Vagina (tissue), 2 donors: Measurements from ENCODE around the gene USP7. TPM values are rescaled to one million over a fixed set of nuclear protein-coding genes. Genes with fewer than 3 reads are reported as not detected.

Source experiments
- DNase-seq, 2 donors: peaks; one replicate each; pipeline ENCODE4 v3.0.0-alpha.2; 2017; ENCODE audit errors: extremely low spot score in 2 of 2
- H3K27ac ChIP-seq: fragments of 200-600 bp; sonication (generic); one replicate; pipeline ENCODE4 v1.5.1; 2019
- H3K27me3 ChIP-seq: fragments of 200-600 bp; sonication (generic); one replicate; pipeline ENCODE4 v1.5.1; 2019
- H3K36me3 ChIP-seq, 2 donors: fragments of 200-600 bp; sonication (generic); one replicate each; pipeline ENCODE4 v1.5.1; 2017 to 2019
- H3K4me1 ChIP-seq: fragments of 200-600 bp; sonication (generic); one replicate; pipeline ENCODE4 v1.5.1; 2019
- H3K4me3 ChIP-seq, 2 donors: fragments of 200-600 bp; sonication (generic); 1 replicate in 1 of 2; 2 replicates in 1 of 2; pipeline ENCODE4 v1.5.1; 2016 to 2019
- H3K9me3 ChIP-seq: fragments of 200-600 bp; sonication (generic); one replicate; pipeline ENCODE4 v1.5.1; 2019
- CTCF ChIP-seq, 3 experiments: fragments of 450-650 bp in 2 of 3; fragments of 200-600 bp in 1 of 3; sonication (generic) in 1 of 3; IDR thresholded peaks; one replicate each; pipeline ENCODE4 v1.5.1; 2017 to 2019; ENCODE audit warnings: antibody characterized with exemption in 3 of 3, mild to moderate bottlenecking in 2 of 3, moderate library complexity in 2 of 3
- POLR2A ChIP-seq, 2 donors: fragments of 450-650 bp; IDR thresholded peaks; one replicate each; pipeline ENCODE4 v1.6.1; 2017; ENCODE audit warnings: antibody characterized with exemption in 2 of 2, mild to moderate bottlenecking in 2 of 2, moderate library complexity in 2 of 2
- POLR2AphosphoS5 ChIP-seq, 2 donors: sonication (generic); formaldehyde crosslinking; IDR thresholded peaks; one replicate each; pipeline ENCODE4 v1.9.0; 2017; ENCODE audit warnings: antibody characterized with exemption in 2 of 2, mild to moderate bottlenecking in 2 of 2, low read depth in 1 of 2; ENCODE audit not compliant: insufficient read depth in 1 of 2
- intact Hi-C: fragments of 100-400 bp; cut with DNase I; formaldehyde crosslinking; loops from one replicate; pipeline ENCODE4 v1.15.1; 2023
- total RNA-seq: library from RNA; depleted of rRNA; stranded (reverse); fragments of >200 nt; gene quantifications from one replicate; pipeline ENCODE4 v1.2.3, GENCODE V29; 2016

USP7 gene
- total RNA-seq, 1 donor from 2014 or later, result 112 TPM

- H3K4me1 ChIP-seq, result peaks cover 72% of the 10 kb centered on the region
- no peaks in the 10 kb centered on the region for H3K9me3 ChIP-seq
- no peak overlapping the region for H3K4me3 ChIP-seq
- DNase-seq, result no peak
- H3K27ac ChIP-seq, result no peak overlapping the region
- TF ChIP-seq CTCF (IDR thresholded peaks at IDR 0.05), result no peak
- TF ChIP-seq POLR2A (IDR thresholded peaks at IDR 0.05), result no peak
- no peak for TF ChIP-seq POLR2AphosphoS5 (IDR thresholded peaks at IDR 0.05; ENCODE audit: insufficient read depth in 1 of 2, low read depth in 1 of 2)
- no peaks in the 10 kb centered on the region for H3K27me3 ChIP-seq
- H3K36me3 ChIP-seq, result no peaks in the 10 kb centered on the region
- intact Hi-C loops, result no loop called here
These were observed 27.3 kb downstream of the USP7 start for GRCh38 chr16:8936421-8936820.

DNA sequence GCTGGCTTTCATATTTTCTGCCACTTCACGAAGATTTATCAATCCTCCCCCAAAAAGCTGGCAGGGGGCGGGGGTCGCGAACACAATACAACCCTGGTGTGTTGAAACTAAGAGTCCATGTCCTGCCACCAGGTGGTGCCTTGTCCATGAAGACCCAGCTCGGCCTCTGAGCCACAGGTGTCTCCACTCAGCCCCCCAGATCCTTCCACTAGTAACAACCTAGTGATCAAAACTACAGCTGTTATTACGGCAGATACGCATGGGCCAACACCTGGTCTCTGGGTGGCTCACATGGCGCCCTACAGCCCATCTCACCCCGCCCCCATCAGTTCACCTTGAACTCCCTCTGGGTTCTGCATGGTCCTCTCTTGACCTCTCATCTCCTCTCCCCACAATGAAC, 27.7 kb downstream of the USP7 start:
- TF ChIP-seq POLR2AphosphoS5 (IDR thresholded peaks at IDR 0.05; ENCODE audit: insufficient read depth in 1 of 2, low read depth in 1 of 2), result no peak
- TF ChIP-seq CTCF (IDR thresholded peaks at IDR 0.05), result no peak
- no peak for TF ChIP-seq POLR2A (IDR thresholded peaks at IDR 0.05)
- Histone ChIP-seq H3K27me3 (no peaks in the 10 kb centered on the region), H3K4me3 (no peak overlapping the region), H3K9me3 (no peaks in the 10 kb centered on the region), H3K4me1 (peaks cover 77% of the 10 kb centered on the region), H3K36me3 (no peaks in the 10 kb centered on the region), H3K27ac (no peak overlapping the region)
- intact Hi-C loops, result no loop called here
- no peak for DNase-seq

DNA sequence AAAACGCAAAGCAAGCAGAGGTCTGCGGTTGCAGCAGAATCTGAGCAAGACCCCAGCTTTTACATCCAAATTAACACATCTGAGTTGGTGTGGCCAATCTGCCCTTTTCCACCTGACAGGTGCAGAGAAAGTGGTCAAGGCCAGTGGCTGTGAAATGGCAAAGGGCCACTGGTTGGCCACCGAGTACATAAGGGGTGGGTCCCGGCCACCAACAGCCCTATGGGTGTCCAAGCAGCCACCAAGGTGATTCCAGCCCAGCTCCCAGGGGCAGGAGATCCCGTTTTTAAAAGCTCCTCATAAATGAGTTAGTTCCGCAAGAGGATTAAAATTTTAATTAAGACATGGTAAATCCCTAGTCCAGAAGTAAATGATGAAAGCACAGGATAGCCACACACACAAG, 29.1 kb downstream of the USP7 start:
- H3K27ac ChIP-seq, result no peak overlapping the region
- TF ChIP-seq POLR2AphosphoS5 (IDR thresholded peaks at IDR 0.05; ENCODE audit: insufficient read depth in 1 of 2, low read depth in 1 of 2) (no peak), POLR2A (IDR thresholded peaks at IDR 0.05) (no peak), CTCF (IDR thresholded peaks at IDR 0.05) (no peak)
- DNase-seq, result no peak
- intact Hi-C loops, result no loop called here
- no peak overlapping the region for H3K4me3 ChIP-seq
- H3K27me3 ChIP-seq, result no peaks in the 10 kb centered on the region
- peaks cover 0 to 5% of the 10 kb centered on the region in 2 donors for H3K36me3 ChIP-seq
- no peaks in the 10 kb centered on the region for H3K9me3 ChIP-seq
- peaks cover 67% of the 10 kb centered on the region for H3K4me1 ChIP-seq

GRCh38 chr16:8931859-8932258, 31.8 kb downstream of the USP7 start:
- no peak overlapping the region for H3K27ac ChIP-seq
- H3K4me1 ChIP-seq, result peaks cover 40% of the 10 kb centered on the region
- H3K4me3 ChIP-seq, result no peak overlapping the region
- no peaks in the 10 kb centered on the region for H3K9me3 ChIP-seq
- DNase-seq, result no peak
- TF ChIP-seq POLR2A (IDR thresholded peaks at IDR 0.05), result no peak
- TF ChIP-seq CTCF (IDR thresholded peaks at IDR 0.05), result no peak
- TF ChIP-seq POLR2AphosphoS5 (IDR thresholded peaks at IDR 0.05; ENCODE audit: insufficient read depth in 1 of 2, low read depth in 1 of 2), result no peak
- no peaks in the 10 kb centered on the region for H3K27me3 ChIP-seq
- peaks cover 0 to 12% of the 10 kb centered on the region in 2 donors for H3K36me3 ChIP-seq
- intact Hi-C loops, result no loop called here

DNA sequence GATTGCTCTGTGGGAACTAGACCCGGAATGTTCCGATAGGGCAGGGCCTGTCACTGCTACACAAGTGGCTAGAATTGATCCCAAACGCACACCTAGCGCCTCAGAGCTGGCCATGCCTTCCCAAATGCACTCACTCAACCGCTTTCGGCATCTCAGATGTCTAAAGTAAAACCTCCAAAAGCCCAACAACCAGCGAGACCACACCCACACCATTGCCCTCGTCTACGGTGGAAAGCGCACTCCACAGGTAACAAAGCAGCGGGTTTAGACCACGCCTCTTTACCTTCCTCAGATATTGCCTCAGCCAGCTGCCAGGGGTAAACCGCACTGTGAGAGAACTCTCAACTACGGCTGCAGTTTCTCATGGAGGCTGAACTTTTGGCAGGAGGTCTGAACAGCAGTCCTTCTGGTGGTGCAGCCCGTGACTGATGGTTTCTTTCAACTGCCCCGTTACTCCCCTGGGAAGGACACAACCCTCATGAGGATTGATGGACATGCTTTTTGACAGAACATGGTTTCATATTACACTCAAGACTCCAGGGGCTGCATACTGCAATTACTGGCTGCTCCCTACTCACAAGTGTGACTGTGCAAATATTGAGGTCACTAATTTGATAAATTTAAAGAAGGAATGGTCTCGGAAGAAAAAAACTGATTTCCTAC, 34.5 kb downstream of the USP7 start:
- intact Hi-C loops, result no loop called here
- no peak for DNase-seq
- Histone ChIP-seq H3K4me1 (peaks cover 16% of the 10 kb centered on the region), H3K27ac (no peak overlapping the region), H3K4me3 (no peak overlapping the region), H3K9me3 (no peaks in the 10 kb centered on the region), H3K36me3 (peaks cover 0 to 12% of the 10 kb centered on the region in 2 donors), H3K27me3 (no peaks in the 10 kb centered on the region)
- TF ChIP-seq POLR2AphosphoS5 (IDR thresholded peaks at IDR 0.05; ENCODE audit: insufficient read depth in 1 of 2, low read depth in 1 of 2) (no peak), POLR2A (IDR thresholded peaks at IDR 0.05) (no peak), CTCF (IDR thresholded peaks at IDR 0.05) (no peak)
